Measurements from ENCODE around the gene RTP5.
A peak's percentile ranks its signal among the peaks of the same experiment; 100 is the strongest.
"Not testable (repeated sequence)": the region's sequence is repeated elsewhere in the genome, so short reads cannot be mapped to it uniquely, and the experiment has no call there.

RTP5 gene

GRCh38 chr2:241869087-241869961 is at the start of gene RTP5:
TSS of gene RTP5 (plus strand) at chr2:241869729. CDS start at chr2:241869757, 28 bp downstream.
- no peak for DNase-seq

- not testable (repeated sequence) for DNase-seq
Observed at GRCh38 chr2:241819947-241820624, 49.4 kb upstream of the RTP5 start.

GRCh38 chr2:241820625-241821384 is 48.7 kb upstream of the RTP5 start:
- DNase-seq, result no peak

GRCh38 chr2:241821460-241822263 is 47.9 kb upstream of the RTP5 start:
- DNase-seq, result no peak

- no peak for DNase-seq
Observed at GRCh38 chr2:241822264-241822623, 47.3 kb upstream of the RTP5 start.

GRCh38 chr2:241823531-241824437 is 45.7 kb upstream of the RTP5 start:
- DNase-seq, result not testable (repeated sequence)

- DNase-seq, result no peak
Observed at GRCh38 chr2:241827394-241827793, 42.1 kb upstream of the RTP5 start.

GRCh38 chr2:241833101-241833663 is 36.3 kb upstream of the RTP5 start:
- no peak for DNase-seq

GRCh38 chr2:241833756-241834526 is 35.6 kb upstream of the RTP5 start:
- not testable (repeated sequence) for DNase-seq

- DNase-seq, result no peak
Observed at GRCh38 chr2:241834527-241835210, 34.9 kb upstream of the RTP5 start.

GRCh38 chr2:241835611-241836010 is 33.9 kb upstream of the RTP5 start:
- no peak for DNase-seq

- no peak for DNase-seq
Observed at GRCh38 chr2:241836292-241836691, 33.2 kb upstream of the RTP5 start.

GRCh38 chr2:241837197-241837965 is 32.1 kb upstream of the RTP5 start:
- no peak for DNase-seq

- no peak for DNase-seq
Observed at GRCh38 chr2:241841181-241842066, 28.1 kb upstream of the RTP5 start.

GRCh38 chr2:241842067-241842415 is 27.5 kb upstream of the RTP5 start:
- no peak for DNase-seq

GRCh38 chr2:241842620-241843211 is 26.8 kb upstream of the RTP5 start:
- peak; percentile 72 to 77 for DNase-seq

GRCh38 chr2:241843321-241844065 is 26.0 kb upstream of the RTP5 start:
- DNase-seq, result no peak
